GM08714 (cell line): ENCODE results near the gene TMEM212.
A peak's percentile ranks its signal among the peaks of the same experiment; 100 is the strongest.

Experiments used
- H3K4me3 ChIP-seq: fragments of 200-500 bp; sonication (Bioruptor generic); 2 replicates; pipeline ENCODE4 v1.5.1; 2014; ENCODE audit warnings: mild to moderate bottlenecking, low read length, inconsistent platforms
- ZNF274 ChIP-seq: IDR thresholded peaks from 2 replicates; pipeline ENCODE4 v1.6.1; 2012; ENCODE audit warnings: mild to moderate bottlenecking, low read depth, low read length

The TMEM212 gene

GRCh38 chr3:171822431-171823106 is 20.6 kb upstream of the TMEM212 start:
- TF ChIP-seq ZNF274: no peak
- peak overlapping the region; percentile 38; the same call in 1 of the 2 replicates for H3K4me3 ChIP-seq

- no peak for TF ChIP-seq ZNF274
- H3K4me3 ChIP-seq: no peak overlapping the region
These were observed 19.0 kb upstream of the TMEM212 start for GRCh38 chr3:171824116-171824515.

- no peak overlapping the region for H3K4me3 ChIP-seq
- TF ChIP-seq ZNF274: no peak
These were observed 18.3 kb upstream of the TMEM212 start for GRCh38 chr3:171824824-171825221.

GRCh38 chr3:171825222-171825828 is 17.8 kb upstream of the TMEM212 start:
- no peak overlapping the region for H3K4me3 ChIP-seq
- no peak for TF ChIP-seq ZNF274

GRCh38 chr3:171827385-171827784 is 15.8 kb upstream of the TMEM212 start:
- H3K4me3 ChIP-seq: no peak overlapping the region
- TF ChIP-seq ZNF274: no peak

DNA sequence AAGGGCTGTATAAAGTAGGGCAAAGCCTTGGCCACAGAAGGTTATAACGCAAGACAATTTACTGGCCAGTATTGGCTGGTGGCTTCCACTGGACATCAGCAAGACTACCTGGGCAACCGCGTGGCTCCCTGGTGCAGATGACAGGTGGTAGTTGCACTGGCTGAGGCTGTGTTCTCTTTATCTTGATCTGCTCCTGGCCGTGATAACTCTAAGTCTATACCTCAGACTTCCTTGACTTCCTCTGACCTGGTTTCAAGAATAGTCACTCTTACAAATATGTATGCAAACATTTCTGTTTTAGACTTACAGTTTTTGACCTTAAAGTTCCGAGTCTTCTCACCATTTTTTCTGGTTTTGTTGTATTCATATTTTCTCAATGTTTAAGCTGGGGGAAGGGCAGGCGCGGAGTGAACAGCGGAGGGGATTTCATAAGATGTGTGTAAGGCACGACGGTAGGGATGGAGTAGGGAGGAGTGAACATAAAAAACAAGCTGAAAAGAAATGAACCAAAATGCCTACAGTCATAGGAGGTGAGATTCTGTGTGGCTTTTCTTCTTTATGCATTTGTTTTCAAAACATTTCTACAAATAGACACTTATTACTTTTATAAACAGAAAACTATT is 15.2 kb upstream of the TMEM212 start:
- no peak for TF ChIP-seq ZNF274
- no peak overlapping the region for H3K4me3 ChIP-seq

- no peak overlapping the region for H3K4me3 ChIP-seq
- no peak for TF ChIP-seq ZNF274
These were observed 14.0 kb upstream of the TMEM212 start for GRCh38 chr3:171828902-171829770.

DNA sequence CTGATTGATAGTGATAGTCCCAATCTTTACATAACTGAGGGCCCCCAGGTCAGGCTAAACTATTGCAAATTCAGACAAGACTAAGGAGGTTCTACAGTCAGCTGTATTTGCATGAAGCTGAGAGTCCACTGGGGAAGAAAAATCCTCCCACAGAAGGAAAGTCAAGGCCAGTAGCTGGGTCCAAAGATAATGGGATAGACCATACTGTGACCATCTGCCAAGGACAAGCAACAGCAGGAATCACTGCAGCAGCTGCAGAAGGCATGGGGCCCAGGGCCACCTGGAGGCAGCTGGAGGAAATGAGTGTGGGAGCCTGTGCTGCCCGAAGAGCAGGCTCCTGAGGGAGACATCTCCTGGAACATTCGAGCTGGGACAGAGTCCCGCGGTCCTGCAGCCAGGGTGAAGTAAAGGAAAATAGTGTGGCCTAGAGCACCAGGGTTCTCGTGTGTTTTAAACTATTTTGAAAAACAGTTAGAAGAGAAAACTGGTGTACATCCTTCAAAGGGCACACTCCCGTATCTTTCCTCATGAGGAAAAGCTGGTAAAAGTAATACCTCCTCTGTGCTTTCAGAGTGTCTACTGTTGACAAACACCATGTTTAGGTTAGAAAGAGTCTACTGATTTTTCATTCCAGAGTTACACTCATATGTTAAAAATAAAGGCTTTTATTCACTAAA is 13.2 kb upstream of the TMEM212 start:
- TF ChIP-seq ZNF274: no peak

GRCh38 chr3:171830518-171830875 is 12.7 kb upstream of the TMEM212 start:
- no peak overlapping the region for H3K4me3 ChIP-seq
- no peak for TF ChIP-seq ZNF274

More for the DNA sequence above, 13.2 kb upstream of the TMEM212 start:
- H3K4me3 ChIP-seq: no peak overlapping the region

- TF ChIP-seq ZNF274: no peak
- no peak overlapping the region for H3K4me3 ChIP-seq
These were observed 11.2 kb upstream of the TMEM212 start for GRCh38 chr3:171831936-171832335.

DNA sequence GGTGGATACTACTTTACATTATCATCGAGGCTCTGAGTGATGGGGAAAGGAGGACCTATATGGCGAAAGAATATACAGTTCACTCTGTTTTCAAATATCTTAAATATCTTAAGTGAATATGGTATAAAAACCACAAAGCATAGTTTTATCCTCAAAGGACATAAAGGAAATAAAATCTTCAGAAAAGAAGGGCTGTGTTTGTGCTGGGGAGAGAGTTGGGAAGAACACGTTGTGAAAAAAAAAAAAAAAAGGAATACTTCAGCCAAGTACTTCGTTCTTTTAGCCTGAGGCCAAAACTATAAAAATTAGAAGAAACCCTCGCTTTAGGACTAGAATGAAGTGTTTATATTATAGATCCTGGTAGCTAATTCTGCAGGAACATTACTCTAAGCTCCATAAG is 10.2 kb upstream of the TMEM212 start:
- H3K4me3 ChIP-seq: no peak overlapping the region
- TF ChIP-seq ZNF274: no peak

GRCh38 chr3:171833789-171834460 is 9.2 kb upstream of the TMEM212 start:
- TF ChIP-seq ZNF274: no peak
- no peak overlapping the region for H3K4me3 ChIP-seq

DNA sequence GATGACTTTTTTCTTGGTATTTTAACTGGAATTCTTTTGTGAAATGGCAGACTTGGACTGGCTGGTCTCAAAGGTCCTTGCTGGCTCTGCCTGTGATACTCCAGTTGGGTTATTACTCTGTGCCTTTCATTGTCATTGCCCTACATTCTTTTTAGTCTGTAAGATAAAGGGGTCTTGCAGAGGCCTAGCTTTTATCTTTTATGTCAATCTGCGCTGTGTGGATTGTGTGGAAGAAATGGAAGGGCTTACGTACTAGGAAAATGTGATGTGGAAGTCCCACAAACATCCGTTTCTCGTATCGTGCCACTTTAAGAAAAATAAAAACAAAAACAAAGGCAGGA is 8.7 kb upstream of the TMEM212 start:
- H3K4me3 ChIP-seq: no peak overlapping the region
- TF ChIP-seq ZNF274: no peak
